NCI-H128 (cell line): ENCODE data around the gene ZNRF2.
"Not testable (repeated sequence)": the region's sequence is repeated elsewhere in the genome, so short reads cannot be mapped to it uniquely, and the experiment has no call there.

Source experiments
- DNase-seq: peaks from one replicate; lab custom pipeline; 2025; ENCODE audit not compliant: unreplicated experiment; lab: John Stamatoyannopoulos, UW

ZNRF2 gene

GRCh38 chr7:30353932-30354607 is 69.7 kb downstream of the ZNRF2 start:
- DNase-seq, result no peak

GRCh38 chr7:30354791-30355190 is 70.4 kb downstream of the ZNRF2 start:
- no peak for DNase-seq

DNA sequence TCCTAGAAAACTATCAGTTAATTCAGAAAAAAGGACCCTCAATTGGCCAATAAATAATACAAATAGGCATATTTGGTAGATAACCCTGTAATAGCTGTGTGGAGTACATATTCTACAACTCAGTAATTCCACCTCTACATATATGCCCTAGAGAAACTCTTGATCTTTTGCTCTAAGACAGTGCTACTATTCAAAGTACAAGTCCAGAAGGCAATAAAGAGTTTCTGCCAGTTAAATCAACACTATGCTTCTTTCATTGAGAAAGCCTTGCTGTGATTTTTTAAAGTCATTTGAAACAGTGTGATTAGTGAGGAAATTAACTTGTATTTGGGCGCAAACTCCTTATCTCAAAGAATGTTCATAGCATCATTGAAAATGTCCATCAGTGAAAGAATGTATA is 75.6 kb downstream of the ZNRF2 start:
- no peak for DNase-seq

GRCh38 chr7:30363778-30364563 is 79.6 kb downstream of the ZNRF2 start:
- no peak for DNase-seq

GRCh38 chr7:30364773-30365172 is 80.4 kb downstream of the ZNRF2 start:
- DNase-seq, result no peak

- DNase-seq, result no peak
Observed at GRCh38 chr7:30365621-30366020, 81.2 kb downstream of the ZNRF2 start.

GRCh38 chr7:30366606-30367005 is 82.2 kb downstream of the ZNRF2 start:
- DNase-seq, result no peak

DNA sequence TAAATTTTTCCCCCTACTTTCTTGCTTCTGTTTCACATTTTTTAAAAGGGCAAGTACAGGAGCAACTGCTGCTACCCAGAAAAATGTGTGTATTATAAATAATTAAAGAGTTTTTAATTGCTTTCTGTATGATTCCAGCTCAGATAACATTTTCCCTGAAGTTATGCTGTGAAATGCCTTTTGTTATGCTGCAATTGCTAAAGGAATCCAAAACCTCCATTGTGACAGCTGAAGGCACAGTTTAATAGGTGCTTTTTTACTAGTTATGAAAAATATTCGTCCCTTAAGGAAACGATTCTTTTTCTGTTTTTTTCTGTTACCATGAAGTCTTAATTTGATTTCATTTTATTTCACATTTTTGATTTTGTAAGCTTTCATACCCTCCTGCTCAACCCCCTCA is 83.2 kb downstream of the ZNRF2 start:
- DNase-seq, result no peak

GRCh38 chr7:30369879-30370278 is 85.5 kb downstream of the ZNRF2 start:
- DNase-seq, result no peak

- DNase-seq, result no peak
Observed at GRCh38 chr7:30371321-30371720, 86.9 kb downstream of the ZNRF2 start.

DNA sequence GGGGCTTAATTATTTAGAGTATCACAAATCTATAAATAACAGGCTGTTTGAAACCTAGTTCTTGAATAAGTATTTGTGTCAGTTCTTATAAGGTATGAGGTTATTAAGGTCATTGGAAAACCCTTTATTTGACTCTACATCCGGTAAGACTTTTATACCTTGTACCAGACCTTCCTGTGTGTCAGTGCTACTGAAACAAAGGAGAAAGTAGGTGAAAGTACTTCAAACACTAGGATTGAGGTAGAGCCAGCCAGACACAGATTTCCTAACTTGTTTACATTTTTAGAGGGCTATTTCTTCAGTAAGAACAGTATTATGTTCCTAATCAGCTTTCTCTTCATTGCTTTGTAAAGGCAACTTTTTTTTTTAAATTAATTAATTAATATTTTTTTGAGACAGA is 93.9 kb downstream of the ZNRF2 start:
- DNase-seq, result no peak

GRCh38 chr7:30379131-30379530 is 94.7 kb downstream of the ZNRF2 start:
- no peak for DNase-seq

DNA sequence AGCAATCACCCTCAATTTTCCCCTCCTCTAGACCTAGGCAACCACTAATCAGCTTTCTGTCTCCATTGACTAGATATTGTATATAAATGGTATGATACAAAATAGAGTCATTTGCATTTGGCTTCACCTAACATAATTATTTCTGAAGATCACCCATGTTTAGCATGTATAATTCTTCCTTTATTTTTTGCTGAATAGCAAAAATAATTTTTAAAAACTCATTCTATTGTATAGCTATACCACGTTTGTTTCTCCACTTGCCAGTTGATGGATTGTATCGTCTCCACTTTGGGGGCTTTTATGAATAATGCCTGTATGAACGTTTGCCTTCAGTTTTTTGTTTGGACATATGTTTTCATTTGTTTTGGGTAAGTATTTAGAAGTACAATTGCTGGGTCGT is 95.3 kb downstream of the ZNRF2 start:
- DNase-seq, result no peak

- no peak for DNase-seq
Observed at GRCh38 chr7:30380294-30380693, 95.9 kb downstream of the ZNRF2 start.

DNA sequence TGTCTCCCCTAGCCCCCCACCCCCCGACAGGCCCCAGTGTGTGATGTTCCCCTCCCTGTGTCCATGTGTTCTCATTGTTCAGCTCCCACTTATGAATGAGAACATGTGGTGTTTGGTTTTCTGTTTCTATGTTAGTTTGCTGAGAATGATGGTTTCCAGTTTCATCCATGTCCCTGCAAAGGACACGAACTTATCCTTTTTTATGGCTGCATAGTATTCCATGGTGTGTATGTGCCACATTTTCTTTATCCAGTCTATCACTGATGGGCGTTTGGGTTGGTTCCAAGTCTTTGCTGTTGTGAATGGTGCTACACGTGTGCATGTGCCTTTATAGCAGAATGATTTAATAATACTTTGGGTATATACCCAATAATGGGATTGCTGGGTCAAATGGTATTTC is 96.4 kb downstream of the ZNRF2 start:
- not testable (repeated sequence) for DNase-seq

- no peak for DNase-seq
Observed at GRCh38 chr7:30382607-30383006, 98.2 kb downstream of the ZNRF2 start.

- no peak for DNase-seq
Observed at GRCh38 chr7:30389791-30390190, 105.4 kb downstream of the ZNRF2 start.

DNA sequence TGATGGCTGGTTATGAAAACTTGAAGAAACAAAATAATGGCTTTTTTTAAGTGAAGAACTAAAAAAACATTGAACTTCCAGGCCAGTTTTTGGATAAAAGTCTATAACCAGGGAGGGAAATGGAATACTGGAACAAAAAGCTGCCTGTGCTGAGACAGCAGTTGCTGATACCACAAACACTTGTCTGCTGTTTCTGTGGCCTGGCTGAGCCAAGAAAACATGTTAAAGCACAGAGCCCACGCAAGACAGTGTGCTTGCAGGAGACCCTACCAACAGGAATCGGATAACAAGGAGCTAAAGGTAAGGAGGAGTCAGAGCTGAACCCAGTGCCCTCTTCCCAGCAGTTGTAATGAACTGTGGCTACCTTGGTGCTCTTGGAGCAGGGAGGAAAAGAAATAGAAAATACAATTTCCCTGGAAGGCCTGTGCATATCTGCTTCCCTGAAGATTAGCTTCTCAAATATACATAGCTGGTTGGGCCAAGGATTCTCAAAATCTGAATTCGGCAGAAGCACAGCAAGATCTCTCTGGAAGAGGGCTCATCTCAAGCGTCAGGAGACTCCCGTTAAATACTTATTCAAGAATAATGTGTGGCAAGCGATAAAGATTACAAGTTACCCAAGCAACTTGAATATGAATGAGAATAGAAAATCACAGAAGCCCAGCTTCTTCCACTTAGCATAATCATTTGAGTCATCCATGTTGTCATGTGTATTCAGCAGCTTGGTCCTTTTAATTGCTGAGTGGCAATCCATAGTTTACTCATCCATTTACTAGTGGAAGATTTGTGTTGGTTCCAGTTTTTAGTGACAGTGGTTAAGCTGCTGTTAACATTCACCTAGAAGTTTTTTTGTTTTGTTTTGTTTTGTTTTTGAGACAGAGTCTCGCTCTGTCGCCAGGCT is 106.6 kb downstream of the ZNRF2 start:
- DNase-seq, result no peak

DNA sequence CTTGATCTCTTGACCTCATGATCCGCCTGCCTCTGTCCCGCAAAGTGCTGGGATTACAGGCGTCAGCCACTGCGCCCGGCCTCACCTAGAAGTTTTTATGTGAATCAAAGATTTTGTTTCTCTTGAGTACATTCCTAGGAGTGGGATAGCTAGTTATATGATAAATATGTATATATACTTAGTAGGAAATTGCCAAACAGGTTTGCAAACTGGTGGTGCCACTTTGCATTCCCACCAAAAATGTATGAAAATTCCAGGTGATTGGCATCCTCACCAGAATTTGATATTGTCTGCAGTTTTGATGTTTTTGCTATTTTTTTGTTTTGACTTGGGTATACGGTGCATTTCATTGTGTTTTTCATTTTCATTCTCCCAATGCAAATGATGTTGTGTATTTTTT is 107.4 kb downstream of the ZNRF2 start:
- no peak for DNase-seq

- DNase-seq, result no peak
Observed at GRCh38 chr7:30395676-30396075, 111.3 kb downstream of the ZNRF2 start.

DNA sequence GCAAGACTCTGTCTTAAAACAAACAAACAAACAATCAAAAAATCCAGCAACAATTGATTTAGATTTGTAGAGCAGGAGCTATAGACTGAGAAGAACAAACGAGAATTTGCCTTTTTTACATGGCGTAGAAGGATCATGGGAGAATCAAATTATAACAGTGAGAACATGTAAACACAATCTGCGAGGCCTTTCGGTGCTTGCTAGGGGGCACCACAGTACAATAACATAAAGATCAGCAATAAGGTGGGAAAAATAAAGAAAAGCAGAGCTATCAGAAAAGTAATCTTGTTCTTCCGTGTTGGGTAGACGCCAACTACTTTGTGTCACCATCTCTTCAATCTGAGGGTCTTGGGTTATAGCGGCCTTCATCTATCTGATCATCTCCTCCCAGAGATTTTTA is 112.0 kb downstream of the ZNRF2 start:
- DNase-seq, result no peak

DNA sequence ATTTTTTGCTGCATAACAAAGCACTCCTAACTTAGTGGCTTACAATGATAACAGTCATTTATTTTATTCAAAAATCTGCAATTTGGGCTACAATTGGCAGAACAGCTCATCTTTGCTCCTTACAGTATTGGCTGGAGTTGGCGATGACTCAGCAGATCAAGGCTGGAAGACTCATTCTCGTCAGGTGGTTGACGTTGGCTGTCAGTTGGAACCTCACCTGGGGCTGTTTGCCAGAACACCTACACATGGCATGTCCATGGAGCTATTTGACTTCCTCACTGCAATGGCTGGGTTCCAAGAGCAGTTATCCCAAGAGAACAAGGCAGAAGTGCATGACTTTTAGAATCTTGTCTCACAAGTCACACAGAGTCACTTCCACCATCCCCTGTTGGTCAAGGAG is 119.1 kb downstream of the ZNRF2 start:
- DNase-seq, result no peak
